Choroid plexus epithelial cell (primary cell): ENCODE measurements around the gene CDKN1C.

Source experiments
- DNase-seq: peaks from one replicate; pipeline ENCODE4 v3.0.0-alpha.2; 2010; ENCODE audit warnings: low read depth
- H3K4me3 ChIP-seq: 2 replicates; pipeline ENCODE4 v1.5.1; 2011; ENCODE audit warnings: low read depth, mild to moderate bottlenecking, control low read depth, low read length, moderate library complexity
- TF ChIP-seq, protein P1 (sequence below): conservative IDR thresholded peaks from 2 replicates; pipeline ENCODE4 v1.5.1; 2011; ENCODE audit warnings: low read depth, mild to moderate bottlenecking, control low read depth, inconsistent platforms, low read length, moderate library complexity

CDKN1C gene

DNA sequence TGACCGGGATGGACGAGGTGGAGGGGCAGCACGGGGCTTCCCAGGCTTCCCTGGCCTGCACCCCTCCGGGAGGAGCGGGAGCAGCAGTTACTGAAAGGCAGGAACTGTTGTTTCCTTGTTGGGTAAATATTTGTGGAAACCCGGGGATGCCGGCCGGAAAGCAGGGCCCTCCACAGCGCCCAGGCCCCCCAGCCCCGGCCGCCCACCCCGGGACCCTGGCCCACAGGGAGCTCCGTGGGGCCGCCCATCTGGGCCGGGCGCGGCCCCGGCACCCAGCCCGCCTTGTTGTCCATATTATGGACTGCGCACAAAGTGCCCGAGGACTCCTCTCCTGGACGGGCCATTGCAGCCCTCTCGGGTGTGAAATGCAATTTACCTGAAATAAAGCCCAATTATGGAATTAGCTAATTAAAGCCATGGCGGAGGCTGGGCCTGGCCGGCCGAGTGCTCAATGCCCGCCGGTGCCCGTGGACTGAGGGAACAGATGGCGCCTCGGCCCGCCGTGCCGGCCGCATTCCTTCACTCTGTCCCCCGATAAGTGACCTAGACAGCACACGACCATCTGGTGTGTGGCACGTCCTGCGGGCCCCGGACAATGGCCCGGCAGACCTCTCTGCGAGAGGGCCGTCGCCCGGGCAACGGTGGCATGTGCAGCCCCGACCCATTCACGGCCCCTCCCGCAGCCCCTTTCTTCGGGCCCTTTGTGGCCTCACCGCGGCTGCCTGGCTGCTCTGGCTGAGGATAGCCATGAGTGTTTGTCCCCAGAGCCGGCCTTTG lies 35.4 kb downstream of the CDKN1C start:
- TF ChIP-seq, protein P1, sequence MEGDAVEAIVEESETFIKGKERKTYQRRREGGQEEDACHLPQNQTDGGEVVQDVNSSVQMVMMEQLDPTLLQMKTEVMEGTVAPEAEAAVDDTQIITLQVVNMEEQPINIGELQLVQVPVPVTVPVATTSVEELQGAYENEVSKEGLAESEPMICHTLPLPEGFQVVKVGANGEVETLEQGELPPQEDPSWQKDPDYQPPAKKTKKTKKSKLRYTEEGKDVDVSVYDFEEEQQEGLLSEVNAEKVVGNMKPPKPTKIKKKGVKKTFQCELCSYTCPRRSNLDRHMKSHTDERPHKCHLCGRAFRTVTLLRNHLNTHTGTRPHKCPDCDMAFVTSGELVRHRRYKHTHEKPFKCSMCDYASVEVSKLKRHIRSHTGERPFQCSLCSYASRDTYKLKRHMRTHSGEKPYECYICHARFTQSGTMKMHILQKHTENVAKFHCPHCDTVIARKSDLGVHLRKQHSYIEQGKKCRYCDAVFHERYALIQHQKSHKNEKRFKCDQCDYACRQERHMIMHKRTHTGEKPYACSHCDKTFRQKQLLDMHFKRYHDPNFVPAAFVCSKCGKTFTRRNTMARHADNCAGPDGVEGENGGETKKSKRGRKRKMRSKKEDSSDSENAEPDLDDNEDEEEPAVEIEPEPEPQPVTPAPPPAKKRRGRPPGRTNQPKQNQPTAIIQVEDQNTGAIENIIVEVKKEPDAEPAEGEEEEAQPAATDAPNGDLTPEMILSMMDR = no peak
- H3K4me3 ChIP-seq = no peak overlapping the region
- DNase-seq = no peak

DNA sequence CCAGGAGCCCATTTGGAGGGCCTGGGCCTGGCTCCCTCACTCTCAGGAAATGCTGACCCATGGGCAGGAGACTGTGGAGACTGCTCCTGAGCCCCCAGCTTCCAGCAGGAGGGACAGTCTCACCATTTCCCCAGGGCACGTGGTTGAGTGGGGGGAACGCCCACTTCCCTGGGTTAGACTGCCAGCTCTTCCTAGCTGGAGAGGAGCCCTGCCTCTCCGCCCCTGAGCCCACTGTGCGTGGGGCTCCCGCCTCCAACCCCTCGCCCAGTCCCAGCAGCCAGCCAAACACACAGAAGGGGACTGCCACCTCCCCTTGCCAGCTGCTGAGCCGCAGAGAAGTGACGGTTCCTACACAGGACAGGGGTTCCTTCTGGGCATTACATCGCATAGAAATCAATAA lies 37.1 kb downstream of the CDKN1C start:
- TF ChIP-seq, protein P1 = no peak
- H3K4me3 ChIP-seq = no peak overlapping the region
- no peak for DNase-seq

DNA sequence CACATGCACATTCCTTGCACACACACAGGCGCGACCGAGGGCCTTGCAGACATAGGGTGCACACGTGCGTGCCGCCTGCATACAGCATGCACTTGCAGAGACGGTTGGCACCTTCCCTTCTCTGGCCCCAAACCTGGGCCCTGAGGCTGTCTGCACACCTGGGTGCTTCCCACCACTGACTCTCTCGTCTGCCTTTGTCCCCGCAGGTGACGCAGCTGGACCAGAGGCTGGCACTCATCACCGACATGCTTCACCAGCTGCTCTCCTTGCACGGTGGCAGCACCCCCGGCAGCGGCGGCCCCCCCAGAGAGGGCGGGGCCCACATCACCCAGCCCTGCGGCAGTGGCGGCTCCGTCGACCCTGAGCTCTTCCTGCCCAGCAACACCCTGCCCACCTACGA lies 38.0 kb downstream of the CDKN1C start:
- TF ChIP-seq, protein P1 = no peak
- no peak for DNase-seq
- no peak overlapping the region for H3K4me3 ChIP-seq

DNA sequence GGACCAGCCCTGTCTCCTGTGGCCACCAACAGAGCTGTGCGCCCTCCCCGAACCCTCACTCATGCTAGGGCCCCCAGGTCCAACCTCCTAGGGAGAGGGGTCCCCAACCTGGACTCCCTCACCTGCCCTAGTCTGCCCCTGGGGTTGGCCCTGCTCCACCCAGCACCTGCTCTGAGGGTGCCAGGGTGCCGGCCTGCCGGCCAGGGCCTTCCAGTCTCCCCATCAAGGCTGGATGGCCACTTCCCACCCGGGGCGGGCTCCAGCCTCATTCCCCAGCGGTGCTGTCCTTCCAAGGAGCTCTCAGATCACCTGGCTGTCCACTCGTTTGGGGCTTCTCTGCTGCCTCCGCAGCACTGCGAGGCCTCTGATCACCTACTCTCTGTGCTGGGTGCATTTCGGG lies 39.1 kb downstream of the CDKN1C start:
- no peak for DNase-seq
- TF ChIP-seq, protein P1 = no peak
- no peak overlapping the region for H3K4me3 ChIP-seq

DNA sequence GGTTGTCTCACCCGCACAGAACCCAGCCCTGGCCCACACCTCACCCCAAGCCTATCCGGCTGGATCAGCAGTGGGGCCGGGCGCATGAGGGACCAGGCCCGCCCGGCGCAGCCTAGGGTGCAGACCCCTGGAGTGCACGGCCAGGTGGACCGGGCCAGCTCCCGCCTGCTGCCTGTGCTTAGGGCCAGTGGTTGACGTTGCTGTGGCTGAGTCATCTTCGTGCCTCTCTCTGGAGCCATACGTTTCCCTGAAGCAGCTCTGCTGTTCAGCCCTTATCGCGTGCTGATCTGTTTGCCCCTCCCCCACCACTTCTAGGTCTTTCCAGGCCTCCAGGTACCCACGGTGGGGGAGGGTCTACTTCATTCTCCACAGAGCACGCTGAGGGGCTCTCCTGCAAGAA lies 39.5 kb downstream of the CDKN1C start:
- DNase-seq = peak; percentile 47
- TF ChIP-seq, protein P1 = no peak
- no peak overlapping the region for H3K4me3 ChIP-seq

DNA sequence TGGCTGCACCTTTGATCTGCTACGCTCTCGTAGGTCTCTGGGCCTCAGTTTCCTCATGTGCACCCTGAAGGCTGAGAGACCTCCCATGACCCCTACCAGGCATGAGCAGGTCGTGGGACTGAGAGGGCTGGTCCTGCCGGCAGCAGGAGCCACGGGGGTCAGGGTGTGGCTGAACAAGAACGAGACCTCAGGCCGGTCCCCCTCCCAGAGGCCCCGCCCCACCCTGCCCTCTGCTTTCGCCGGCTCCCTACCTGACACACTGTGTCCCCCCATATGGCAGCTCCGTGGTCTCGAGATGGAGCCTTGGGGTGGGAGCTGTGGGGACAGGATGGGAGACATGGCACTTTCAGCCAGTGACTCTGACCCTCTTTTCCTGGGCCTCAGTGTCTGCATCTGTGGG lies 40.6 kb downstream of the CDKN1C start:
- TF ChIP-seq, protein P1 = no peak
- no peak for DNase-seq

More for the DNA sequence above, 40.6 kb downstream of the CDKN1C start:
- H3K4me3 ChIP-seq = no peak overlapping the region
